GM18868 (cell line): ENCODE measurements around the gene TIGD1.

Source experiments
- ATAC-seq: cut with Tn5 transposase; IDR thresholded peaks from one replicate; pipeline ENCODE4 v1.9.1; 2021; ENCODE audit warnings: mild to moderate bottlenecking, moderate library complexity; ENCODE audit not compliant: unreplicated experiment

The TIGD1 gene

DNA sequence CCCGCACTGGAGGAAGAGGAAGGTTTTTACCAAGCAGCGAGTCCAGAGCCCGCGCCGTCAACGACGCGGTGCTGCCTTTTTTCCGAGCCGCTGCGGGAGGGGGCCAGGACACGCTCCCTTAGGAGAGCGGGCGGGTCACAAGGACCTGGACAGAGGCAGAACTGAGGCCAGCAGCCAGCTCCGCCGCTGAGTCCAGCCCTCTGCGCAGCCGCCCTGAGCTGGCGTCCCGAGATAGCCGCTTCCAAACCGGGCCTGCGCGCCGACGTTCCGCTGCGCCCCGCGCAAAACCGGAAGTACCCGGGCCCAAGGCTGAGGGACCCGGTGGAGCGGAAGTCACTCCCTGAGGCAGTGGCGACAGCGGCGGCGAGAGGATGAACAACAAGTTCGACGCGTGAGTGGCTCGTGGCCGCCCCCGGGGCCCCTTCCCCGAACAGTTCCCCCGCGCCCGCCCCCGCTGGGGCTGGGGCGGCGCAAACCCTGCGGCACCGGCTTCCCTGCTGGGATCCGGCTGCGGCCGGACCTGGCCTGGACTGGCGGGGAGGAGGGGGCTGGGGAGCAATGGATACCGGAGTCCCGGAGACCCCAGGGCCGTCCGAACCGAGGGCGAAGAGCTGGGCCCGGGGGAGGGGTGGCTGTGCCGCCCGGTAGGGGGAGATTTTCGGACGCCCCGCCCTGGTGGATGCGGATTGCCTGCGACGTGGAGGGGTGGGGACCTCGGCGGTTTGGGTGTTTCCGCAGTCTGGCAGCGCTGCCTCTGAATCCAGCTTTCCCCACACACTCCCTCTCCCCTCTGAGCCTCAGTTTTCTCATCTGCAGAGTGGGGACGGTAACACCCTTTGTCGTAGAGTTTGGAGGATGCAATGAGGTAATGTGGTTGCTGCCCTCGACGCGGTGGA lies at the start of gene TIGD1, which contains the start of gene EIF4E2:
Gene TIGD1 (minus strand): TSS at position 204 of the 896 bp plus-strand sequence. CDS start 675 bp downstream, outside the sequence.
Gene EIF4E2 (plus strand): TSS at position 336 of the 896 bp plus-strand sequence. CDS start 36 bp downstream, at position 372.
- peak; percentile 96 for ATAC-seq

DNA sequence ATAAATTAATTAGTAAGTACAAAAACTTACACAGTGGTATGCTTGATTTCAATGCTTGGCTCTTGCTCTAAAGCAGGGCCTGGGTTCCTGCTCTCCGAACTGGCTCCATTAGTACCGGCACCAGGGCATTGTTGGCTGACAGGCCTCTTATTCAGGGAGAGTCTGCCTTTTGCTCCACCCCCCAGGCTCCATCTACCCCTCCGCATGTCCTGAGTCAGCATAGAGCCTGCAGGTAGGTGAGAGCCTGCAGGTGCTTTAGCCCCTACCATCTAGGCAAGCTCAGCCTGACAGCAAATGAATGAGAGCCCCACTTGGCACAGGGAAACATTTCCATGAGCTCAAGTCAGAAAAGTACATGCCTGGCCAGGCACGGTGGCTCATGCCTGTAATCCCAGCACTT lies 47.9 kb upstream of the TIGD1 start:
- ATAC-seq = no peak

DNA sequence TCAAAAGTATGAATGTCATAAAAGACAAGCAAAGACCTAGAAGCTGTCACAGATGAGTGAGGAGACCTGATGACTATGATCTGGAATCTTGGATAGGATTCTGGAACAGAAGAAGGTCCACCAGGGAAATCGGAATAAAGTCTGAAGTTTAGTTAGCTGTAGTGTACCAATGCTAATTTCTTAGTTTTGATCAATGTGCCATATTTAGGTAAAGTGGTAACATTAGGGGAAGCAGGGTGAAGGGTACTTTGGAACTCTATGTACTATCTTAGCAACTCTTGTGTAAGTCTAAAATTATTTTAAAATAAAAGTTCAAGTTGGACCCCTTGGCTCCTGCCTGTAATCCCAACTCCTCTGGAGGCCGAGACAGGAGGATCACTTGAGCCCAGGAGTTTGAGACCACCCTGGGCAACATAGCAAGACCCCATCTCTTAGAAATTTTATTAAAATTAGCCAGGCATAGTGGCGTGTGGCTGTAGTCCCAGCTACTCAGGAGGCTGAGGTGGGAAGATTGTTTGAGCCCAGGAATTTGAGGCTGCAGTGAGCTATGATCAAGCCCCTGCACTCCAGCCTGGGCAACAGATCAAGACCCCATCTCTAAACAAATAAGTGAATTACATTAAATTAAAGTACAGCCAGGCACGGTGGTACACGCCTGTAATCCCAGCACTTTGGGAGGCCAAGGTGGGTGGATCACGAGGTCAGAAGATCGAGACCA lies 47.2 kb upstream of the TIGD1 start:
- ATAC-seq = no peak

DNA sequence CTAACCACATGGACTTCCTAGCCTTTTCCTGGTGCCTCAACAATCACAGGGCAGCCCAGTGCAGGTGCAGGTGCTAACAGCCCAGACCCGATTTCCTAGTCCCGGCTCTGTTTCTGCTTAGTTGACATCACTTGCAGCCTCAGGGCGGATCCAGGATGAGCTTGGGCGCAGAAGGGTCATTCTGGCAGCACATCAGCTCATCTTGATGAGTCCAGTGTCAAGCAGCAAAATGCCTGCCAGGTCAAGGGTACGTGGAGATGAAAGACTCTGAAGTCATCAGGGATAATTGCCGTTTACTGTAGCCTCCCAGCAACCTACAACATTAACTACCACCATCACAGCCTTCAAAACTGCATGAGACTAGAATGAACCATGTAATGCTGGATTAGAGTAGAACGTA lies 43.6 kb upstream of the TIGD1 start:
- ATAC-seq = no peak

DNA sequence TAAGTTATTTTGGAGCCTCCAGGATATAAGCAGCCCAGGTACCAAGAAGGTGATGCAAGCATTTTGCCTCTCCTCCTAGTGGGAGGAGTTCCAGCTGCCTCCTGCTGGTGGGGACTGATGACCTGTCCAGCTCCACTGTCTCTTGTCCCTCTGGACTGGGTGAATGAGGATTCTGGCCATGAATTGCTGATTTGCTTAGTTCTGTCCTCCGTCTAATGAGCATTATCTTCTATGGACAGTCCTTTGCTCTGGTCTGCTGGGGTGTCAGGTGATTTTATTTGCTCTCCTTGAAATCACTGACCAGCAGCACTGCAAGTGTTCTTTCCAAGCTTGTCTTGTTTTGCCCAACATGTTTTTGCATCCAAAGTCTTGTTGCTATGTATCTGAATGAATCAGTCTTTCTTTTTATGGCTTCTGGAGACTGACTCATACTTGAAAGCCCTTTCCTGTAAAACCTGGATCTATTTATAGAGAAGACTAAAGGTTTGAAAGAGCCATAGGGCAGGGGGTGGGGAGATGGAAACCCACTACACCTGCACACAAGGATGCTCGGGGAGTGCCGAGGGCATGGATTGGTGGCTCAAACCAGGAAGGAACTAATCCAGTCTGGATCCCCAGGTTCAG lies 42.5 kb upstream of the TIGD1 start:
- ATAC-seq = no peak

DNA sequence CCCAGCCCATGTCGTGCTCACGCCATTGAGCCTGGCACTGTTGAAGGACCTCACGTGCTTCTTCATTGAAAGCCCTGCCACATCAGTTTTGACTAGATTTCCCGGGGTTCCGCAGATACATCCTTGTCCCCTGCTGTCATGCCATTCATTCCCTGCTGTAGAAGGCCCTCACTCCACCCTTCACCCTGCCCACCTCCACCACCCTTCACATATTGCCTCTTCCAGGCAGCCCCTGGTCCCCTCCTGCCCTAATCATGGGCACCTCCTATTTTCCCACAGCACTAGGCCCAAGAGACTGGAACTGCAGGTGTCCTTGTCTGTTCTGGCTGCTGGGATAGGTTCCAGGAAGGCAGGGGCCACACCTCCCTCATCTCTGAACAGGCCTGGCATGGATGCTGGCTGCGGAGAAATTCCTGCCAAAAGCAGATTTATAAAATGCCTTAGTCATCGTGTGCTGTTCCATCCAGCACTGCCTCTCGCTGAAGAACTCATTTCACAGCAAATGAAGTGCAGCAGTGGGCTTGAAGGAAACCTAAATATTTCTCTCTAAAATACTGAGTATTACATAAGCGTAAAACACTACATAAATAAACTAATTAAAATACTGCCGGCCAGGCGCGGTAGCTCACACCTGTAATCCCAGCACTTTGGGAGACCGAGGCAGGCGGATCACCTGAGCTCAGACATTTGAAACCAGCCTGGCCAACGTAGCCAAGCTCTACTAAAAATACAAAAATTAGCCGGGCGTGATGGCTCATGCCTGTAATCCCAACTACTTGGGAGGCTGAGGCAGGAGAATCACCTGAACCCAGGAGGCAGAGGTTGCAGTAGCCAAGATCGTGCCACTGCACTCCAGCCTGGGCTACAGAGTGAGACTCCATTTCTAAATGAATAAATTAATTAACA lies 38.6 kb upstream of the TIGD1 start:
- ATAC-seq = no peak

DNA sequence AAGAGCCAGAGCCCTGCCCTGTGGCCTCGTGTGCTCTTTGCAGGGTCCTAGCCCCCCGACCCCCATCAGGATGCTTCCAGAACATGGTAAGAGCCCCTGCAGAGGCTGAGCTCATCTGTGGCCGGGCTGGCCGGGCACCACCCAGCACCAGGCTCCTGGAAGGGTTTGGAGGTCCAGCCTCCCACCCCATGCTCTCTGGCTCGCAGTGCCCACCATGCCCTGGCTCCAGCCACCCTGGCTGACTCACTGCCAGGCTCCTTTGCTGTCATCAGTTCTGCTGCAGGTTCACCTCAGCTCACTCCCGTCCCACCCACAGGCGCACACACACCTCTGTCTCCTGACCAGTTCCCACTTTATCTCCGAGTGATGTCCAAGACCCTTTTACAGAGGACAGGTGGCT lies 37.7 kb upstream of the TIGD1 start:
- ATAC-seq = no peak

DNA sequence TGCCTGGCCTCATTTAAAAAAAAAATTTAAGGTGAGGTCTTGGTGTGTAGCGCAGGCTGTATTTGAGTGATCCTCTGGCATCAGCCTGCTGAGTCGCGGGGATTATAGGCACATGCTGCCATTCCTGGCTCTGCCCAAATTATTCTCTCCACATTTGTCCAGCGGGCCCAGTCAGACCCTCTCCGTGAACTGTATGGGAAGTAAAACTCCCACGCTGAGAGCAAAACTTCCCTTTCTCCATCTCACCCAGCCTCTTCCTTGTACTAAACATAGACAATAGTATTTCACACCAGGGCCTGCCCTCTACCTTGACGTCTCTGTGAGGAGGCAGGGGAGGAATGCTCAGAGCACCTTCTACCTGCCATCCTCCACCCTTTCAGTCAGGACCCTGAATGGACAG lies 37.2 kb upstream of the TIGD1 start:
- ATAC-seq = no peak

DNA sequence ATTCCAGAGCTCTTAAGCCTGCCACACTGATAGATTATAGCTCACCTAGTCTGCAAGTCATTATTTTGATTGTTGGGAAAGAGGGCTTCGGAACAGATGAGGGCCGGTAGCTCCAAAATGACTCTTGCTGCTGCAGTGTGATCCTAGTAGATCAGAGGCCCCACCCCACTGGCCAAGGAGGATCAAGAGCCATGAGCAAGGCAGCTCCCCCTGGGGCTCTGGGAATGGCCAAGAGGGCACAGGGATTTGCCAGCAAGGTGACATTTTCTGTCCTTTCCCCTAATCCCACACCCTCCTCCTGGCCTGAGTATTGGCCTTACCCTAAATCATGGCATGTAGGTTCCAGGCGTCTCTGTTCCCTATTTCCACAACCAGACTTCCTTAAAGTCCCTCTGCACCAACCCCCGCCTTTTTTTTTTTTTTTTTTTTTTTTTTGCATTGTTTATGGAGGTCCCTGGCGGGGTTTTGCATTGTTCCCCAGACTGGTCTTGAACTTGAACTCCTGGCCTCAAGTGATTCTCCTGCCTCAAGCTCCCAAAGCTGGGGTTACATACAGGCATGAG lies 36.7 kb upstream of the TIGD1 start:
- no peak for ATAC-seq

DNA sequence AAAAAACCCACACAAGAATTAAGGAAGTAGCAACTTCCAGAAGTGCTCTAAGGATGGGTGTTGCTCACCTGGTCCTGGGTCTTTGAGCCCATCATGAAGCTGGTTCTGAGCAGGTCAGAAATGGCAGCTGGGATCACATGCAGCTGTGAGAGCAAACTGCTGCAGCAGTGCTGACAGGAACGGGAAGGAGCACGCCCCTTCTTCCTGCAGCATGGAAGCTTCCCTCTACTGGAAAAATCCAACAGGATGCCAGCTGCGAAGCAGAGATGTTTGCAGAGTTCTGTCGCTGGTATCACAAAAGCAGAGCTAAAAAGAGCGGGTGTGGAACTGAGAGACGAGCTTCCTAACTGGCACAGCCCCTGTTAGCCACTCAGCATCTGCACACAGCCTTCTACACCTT lies 33.9 kb upstream of the TIGD1 start:
- no peak for ATAC-seq

DNA sequence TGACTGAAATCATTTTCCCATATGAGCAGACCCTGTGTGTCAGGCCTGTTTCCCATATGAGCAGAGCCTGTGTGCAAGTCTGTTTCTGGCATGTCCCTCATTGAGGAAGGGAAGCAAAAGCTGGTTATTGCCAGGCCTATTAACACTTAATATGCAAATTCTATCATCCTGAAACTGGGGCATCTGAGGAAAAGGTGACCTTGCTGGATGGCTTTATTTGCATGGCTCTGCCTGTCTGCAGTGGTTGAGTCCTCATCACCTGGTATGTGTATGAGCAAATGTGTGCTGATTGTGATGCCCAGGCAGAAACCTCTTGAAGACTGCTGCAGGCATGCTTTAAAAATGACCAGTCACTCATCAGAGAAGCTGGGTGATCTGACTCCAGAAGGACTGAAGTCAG lies 31.4 kb upstream of the TIGD1 start:
- ATAC-seq = no peak

DNA sequence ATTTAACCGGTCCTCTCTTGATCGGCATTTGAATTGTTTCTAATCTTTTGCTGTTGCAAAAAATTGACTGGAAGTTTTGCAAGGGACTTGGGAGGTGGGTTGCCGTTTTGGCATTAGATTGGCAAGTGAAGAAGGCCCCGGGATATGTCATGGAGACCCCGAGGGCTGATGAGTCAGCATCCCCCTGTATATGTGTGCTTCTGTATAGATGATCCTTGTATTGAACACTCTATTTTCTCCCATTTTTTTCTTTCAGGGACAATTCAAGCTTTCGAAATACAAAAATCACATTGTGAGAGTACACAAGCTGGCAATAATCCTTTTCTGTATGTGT lies 30.3 kb upstream of the TIGD1 start:
- no peak for ATAC-seq

DNA sequence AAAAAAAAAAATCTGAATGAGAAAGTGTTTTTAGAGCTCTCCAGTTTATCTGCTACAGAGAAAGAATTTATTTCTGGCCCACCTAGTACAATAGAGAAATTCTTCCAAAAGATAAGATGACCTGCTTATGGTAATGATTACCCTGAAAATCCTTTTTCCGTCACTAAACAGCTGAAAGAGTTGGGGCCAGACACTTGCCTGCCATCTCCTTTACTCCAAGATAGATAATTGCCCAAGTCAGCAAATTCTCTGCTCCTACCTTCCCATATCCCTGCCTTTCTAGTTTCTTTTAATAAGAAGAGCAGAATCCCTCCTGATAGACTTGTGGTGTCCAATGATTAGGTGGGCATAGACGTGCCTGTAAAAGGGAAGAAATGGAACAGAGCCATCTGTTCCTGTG lies 28.3 kb upstream of the TIGD1 start:
- no peak for ATAC-seq

DNA sequence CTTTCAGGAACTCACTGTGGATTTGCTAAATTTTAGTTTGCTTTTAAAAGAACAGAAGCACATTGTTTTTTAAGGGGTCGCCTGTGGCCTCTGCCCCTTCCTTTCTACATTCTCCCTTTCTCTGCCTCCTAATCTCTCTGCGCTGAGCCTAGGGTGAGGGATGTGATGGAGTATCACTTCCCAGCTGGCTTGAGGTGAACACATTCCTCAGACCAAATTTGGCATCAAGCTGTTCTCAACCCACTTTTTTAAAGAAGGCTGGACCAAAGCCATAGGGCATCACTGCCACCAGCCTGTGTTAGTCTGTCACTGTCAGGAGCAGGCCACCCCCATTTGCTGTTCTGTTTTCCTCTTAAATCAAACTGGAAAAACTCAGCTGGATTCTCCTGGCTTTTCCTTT lies 27.5 kb upstream of the TIGD1 start:
- no peak for ATAC-seq

DNA sequence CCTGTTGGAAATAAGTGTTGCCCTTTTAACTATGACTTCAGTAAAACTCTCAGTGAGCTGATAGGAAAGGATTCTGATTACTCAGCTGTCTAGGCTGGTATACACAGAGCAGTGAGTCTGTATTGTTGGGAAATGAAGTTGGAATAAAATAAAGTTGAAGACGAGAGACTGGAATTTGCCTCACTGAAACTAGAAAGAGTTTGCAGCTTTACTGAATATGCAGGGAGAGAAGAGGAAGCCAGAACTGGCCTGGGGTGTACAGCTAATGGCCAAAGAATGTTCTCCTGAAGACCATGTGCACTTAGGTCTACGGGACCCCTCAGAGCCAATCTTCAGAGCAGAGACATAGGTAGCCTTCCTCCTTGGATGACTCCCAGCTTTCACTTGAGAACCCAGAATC lies 26.6 kb upstream of the TIGD1 start:
- no peak for ATAC-seq

DNA sequence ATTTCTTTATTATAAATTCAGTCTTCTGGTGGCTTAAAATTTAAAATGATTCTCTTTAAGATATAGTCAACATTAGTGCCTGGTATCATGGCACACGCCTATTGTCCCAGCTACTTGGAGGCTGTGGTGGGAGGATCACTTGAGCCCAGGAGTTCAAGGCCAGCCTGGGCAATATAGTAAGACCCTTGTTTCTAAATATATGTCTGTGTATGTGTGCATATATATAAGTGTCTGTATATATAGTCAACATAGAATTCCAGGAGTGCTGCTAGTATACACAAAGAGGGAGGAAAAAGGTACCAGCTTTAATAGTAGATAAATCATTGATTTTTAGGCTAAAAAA lies 25.0 kb upstream of the TIGD1 start:
- ATAC-seq = no peak

DNA sequence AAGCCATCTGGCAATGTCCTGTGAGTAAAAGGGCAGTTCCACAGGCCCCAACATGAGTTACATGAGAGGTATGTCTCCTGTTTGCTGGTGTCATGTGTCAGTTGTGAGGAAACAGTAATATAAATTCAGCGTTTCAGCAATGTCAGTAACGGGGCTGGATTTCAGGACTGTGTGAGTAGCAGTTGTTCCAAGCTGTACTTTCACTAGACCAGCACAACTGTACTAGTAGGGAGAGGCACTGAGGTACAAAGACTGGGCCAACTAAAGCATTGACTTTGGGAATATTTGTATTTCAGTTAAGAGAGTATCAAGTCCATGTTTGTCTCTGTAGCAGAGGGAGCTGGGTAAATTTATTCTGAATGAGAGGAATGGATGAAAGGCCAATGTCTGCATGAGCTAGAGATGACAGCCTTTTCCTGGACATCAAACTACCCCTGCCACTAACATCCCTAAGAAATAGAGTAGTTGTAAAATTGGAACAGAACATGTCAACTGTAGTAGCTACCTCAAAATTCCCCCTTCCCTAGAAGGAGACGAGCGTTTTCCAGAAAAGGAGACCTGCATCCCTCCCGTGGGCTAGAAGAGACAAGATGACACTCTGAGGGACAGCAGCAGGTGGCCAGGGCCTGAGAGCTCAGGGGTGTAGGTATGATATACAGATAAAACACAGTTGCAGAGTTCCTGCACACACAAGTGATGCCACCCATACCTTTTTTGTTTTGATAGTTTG lies 24.5 kb upstream of the TIGD1 start:
- no peak for ATAC-seq

DNA sequence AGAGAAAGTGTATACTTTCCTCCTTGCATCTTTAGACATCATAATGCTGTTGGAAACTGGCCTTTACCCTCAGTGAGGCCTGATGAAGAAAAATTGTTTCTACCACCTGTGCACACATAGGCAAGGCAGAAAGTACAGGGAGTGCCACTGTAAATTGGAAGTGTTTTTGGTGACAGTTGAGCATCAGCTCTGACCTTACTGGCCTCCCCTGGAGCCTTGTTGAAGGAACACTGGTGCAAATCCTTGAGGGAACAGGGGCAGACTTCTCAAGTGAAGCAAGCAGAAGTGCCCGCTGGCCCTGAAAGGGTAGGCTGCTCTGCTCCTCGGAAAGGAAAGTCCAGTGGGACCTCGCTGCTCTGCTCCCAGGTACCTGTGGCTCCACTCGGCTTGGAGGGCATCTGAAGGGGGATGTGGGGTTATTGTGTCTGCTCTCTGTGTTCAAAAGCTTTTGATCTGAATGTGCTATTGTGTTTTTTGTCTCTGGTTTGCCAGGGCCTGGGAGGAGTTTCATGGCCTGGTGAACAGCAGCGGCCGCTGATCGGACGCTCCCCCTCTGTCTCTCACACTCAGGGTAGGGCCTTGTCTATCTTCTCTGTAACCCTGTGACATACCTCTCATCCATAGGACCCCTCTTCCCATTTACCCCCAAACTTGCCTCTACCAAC lies 23.5 kb upstream of the TIGD1 start:
- no peak for ATAC-seq

DNA sequence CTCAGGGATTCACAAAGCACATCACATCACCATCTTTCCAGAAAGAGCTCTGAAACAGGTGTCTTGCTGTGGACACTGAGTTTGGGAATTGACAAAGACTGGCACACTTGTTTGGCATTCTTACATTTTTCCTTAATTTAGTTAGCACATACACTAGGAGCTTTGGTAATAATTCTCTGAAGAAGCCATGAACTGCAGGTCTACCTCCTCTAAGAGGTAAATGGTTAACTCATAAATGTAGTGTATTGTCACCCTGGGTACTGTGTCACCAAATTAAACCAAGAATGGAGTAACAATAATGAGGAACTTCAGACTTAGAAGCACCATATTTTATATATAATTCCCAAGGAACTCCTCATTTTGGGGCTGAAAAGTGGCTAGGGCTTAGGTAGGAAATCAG lies 22.7 kb upstream of the TIGD1 start:
- ATAC-seq = no peak
